ENCODE data around the gene ATG2A.

ATG2A gene

DNA sequence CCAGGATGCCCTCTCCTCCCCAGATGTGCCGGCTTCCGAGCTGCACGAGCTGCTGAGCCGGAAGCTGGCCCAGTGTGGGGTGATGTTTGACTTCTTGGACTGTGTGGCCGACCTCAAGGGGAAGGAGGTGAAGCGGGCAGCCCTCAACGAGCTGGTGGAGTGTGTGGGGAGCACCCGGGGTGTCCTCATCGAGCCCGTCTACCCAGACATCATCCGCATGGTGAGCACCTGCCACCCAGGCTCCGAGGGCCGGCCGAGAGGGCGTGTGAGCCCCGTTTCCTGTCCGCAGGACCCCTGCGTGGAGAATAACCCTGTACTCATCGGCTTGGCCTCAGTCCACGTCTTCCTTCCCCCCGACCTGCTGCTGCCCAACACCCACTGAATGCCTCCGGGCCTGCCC, 9.7 kb upstream of the ATG2A start:
- TF ChIP-seq, protein P1, sequence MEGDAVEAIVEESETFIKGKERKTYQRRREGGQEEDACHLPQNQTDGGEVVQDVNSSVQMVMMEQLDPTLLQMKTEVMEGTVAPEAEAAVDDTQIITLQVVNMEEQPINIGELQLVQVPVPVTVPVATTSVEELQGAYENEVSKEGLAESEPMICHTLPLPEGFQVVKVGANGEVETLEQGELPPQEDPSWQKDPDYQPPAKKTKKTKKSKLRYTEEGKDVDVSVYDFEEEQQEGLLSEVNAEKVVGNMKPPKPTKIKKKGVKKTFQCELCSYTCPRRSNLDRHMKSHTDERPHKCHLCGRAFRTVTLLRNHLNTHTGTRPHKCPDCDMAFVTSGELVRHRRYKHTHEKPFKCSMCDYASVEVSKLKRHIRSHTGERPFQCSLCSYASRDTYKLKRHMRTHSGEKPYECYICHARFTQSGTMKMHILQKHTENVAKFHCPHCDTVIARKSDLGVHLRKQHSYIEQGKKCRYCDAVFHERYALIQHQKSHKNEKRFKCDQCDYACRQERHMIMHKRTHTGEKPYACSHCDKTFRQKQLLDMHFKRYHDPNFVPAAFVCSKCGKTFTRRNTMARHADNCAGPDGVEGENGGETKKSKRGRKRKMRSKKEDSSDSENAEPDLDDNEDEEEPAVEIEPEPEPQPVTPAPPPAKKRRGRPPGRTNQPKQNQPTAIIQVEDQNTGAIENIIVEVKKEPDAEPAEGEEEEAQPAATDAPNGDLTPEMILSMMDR (IDR thresholded peaks at IDR 0.05; ENCODE audit: insufficient read depth, low read length, missing control alignments): no peak
- DNase-seq (ENCODE audit: low read depth, low spot score): no peak
- ChIA-PET CTCF (interaction anchor here (0.6 to 2.4 kb wide), 8 partner anchors 9 to 88 kb away, joined by 3 to 8 read pairs (median 4); partner anchors contain the start of genes ARL2 and GPHA2), POLR2A (interaction anchor here (0.6 to 1.2 kb wide), 2 partner anchors 9 to 123 kb away, joined by 3 read pairs; partner anchors contain the start of gene GPHA2)
- H3K4me3 ChIP-seq (ENCODE audit: low read depth, low read length): no peak overlapping the region

DNA sequence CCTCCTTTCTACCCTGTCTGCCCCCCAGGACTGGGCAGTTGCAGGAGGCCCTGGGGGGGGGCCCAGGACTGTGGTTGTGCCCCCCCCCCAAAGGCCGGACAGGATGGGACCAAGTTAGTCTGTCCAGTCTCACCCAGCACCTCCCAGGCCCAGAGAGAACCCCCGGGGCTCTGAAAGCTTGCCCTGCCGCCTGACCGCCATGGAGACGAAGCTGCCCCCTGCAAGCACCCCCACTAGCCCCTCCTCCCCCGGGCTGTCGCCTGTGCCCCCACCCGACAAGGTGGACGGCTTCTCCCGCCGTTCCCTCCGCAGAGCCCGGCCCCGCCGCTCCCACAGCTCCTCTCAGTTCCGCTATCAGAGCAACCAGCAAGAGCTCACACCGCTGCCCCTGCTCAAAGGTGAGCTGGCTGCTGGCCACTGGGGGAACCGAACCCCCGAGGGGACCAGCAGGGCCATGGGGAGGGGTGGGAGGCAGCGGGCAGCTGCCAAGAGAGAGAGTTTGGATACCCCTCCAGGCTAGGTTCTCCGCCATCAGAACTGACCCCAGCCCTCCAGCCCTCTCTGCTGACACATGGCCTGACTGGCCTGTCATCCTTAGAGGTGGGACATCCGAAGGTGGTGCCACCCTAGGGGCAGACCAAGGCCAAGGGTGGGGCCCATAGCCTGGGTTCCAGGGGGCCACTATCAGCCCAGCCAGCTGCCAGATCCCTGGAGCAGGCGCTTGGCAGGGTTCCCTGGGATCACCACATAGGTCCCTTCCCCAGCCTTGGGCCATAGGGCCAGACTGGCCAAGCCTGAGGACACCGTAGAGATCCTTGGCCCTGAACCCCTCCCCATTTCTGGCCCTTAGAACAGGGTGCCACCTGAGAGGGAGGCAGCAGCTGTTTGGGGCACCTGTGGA, 8.8 kb upstream of the ATG2A start:
- no peak for DNase-seq (ENCODE audit: low read depth, low spot score)
- TF ChIP-seq, protein P1 (IDR thresholded peaks at IDR 0.05; ENCODE audit: insufficient read depth, low read length, missing control alignments): no peak
- H3K4me3 ChIP-seq (ENCODE audit: low read depth, low read length): peak overlapping the region; percentile 81
- POLR2A ChIA-PET: interaction anchor here (1.5 kb wide), 1 partner anchor 10 kb away, joined by 8 read pairs; the partner anchor contains the start of gene GPHA2
- CTCF ChIA-PET: interaction anchor here (0.6 to 2.4 kb wide), 9 partner anchors 8 to 404 kb away, joined by 3 to 8 read pairs (median 3); partner anchors contain the start of genes ARL2 and GPHA2

DNA sequence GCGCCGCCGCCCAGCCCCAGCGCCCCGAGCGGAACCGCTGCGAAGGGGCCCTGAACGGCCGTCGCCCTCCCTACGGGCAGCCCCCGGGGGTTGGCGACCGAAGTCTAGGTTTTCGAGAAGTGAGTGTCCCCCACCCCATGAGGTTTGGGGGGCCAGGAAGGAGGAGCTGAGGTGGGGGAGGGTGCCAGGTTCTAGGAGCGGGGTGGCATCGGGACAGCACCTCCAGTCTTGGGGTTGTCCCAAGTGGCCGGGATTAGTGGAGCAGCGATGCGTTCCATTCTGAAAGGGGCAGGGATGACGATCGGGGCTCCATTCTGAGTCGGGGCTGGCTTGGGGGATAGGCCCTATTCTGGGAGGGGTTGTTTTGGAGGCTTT, 7.9 kb upstream of the ATG2A start:
- DNase-seq (ENCODE audit: low read depth, low spot score): no peak
- ChIA-PET POLR2A (interaction anchor here (0.5 to 1.5 kb wide), 5 partner anchors 9 to 117 kb away, joined by 3 to 8 read pairs (median 4); partner anchors contain the start of gene GPHA2), CTCF (interaction anchor here (0.6 to 1.7 kb wide), 9 partner anchors 8 to 194 kb away, joined by 3 to 5 read pairs (median 3); partner anchors contain the start of gene GPHA2)
- H3K4me3 ChIP-seq (ENCODE audit: low read depth, low read length): peak overlapping the region; percentile 81
- TF ChIP-seq, protein P1 (IDR thresholded peaks at IDR 0.05; ENCODE audit: insufficient read depth, low read length, missing control alignments): no peak

DNA sequence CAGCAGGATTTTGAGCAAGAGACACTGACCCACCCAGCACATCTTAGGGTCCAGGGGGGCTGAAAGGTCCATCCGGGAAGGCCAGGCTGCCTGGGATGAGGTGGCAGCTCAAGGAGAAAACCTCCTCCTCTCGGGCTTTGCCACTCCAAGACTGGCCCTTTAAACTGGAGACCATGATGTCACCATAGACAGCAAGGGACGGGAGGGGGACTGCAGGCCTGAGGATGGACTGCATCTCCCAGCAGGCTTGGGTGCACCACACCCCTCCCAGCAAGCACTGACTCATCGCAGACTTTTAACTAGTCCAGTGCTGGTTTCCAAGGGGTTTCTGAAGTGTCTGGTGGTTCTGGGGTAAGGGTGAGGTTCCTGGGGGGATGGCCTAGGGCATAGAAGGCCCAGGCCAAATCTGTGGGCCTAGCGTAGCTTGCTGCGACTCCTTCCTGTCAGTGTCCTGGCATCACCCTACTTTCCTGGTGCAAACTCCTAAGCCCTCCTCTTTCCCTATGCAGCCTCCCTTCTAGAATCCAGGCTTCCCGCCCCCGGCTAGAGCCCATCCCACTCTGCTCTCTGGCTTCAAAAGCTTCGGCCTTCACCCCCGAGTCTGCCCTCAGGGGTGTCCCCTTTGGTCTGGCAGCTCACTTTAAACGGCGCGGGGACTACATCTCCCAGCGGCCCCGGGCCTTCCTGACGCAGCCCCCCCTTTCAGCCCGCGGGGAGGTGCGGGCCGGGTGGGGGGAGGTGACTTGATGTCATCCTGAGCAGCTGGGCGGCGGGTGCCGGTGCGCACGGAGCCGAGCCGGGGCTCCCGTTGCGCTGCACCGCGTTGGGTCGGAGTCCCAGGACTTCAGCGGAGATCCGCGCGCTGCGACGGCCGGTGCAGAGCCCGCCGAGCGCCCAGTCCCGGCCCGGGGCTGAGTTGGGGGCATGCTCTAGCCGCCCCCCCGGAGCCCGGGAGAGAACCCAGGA, 7.2 kb upstream of the ATG2A start, which contains the start of gene PPP2R5B:
TSS of gene PPP2R5B (plus strand) at position 746 of the 966 bp plus-strand sequence. CDS start 1,046 bp downstream, outside the sequence.
- H3K4me3 ChIP-seq (ENCODE audit: low read depth, low read length): peak within 1 kb of the TSS; percentile 81
- ChIA-PET CTCF (interaction anchor here (0.6 to 2.4 kb wide), 10 partner anchors 9 to 194 kb away, joined by 3 to 7 read pairs (median 4); no protein-coding TSS in a partner anchor), POLR2A (interaction anchor here (0.5 to 1.5 kb wide), 7 partner anchors 9 to 518 kb away, joined by 3 to 8 read pairs (median 3); partner anchors contain the start of gene GPHA2)
- TF ChIP-seq, protein P1 (IDR thresholded peaks at IDR 0.05; ENCODE audit: insufficient read depth, low read length, missing control alignments): no peak
- peak; percentile 72 for DNase-seq (ENCODE audit: low read depth, low spot score)

DNA sequence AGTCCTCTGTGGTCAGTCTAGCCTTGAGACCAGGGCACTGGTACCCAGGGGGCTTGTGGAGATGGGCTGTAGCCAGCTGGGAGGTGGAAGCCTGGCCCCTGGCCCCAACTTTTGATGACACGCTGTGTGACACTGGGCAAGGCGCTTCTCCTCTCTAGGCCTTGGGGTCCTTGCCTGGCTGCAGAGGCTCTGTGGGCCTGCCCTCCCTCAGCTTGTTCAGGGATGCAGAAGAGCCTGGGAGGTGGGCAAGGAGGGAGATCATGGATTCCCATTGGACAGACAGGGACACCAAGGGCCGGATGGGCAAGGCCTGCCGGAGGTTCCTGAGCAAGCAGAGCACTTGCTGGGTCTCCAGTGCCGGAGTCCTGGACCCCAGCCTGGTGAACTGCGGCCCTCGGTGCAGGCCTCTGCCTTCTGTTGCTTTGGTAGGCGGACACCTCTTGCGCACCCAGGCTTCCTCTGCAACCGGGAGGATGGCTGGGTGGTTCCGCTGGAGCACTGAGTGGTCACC, 6.2 kb upstream of the ATG2A start:
- no peak overlapping the region for H3K4me3 ChIP-seq (ENCODE audit: low read depth, low read length)
- TF ChIP-seq, protein P1 (IDR thresholded peaks at IDR 0.05; ENCODE audit: insufficient read depth, low read length, missing control alignments): no peak
- ChIA-PET CTCF (interaction anchor here (1.0 to 2.4 kb wide), 4 partner anchors 14 to 90 kb away, joined by 3 to 7 read pairs (median 4); no protein-coding TSS in a partner anchor), POLR2A (interaction anchor here (0.6 kb wide), 1 partner anchor 28 kb away, joined by 3 read pairs; no protein-coding TSS in a partner anchor)
- no peak for DNase-seq (ENCODE audit: low read depth, low spot score)

Measured in AG04449 (cell line).